CMK (cell line): ENCODE data around the gene ZNF710.
"Not testable (repeated sequence)": the region's sequence is repeated elsewhere in the genome, so short reads cannot be mapped to it uniquely, and the experiment has no call there.

Experiments used
- DNase-seq: peaks from one replicate; pipeline ENCODE4 v3.0.0-alpha.2; 2010; ENCODE audit warnings: low read depth

ZNF710 gene

GRCh38 chr15:90001062-90001682, at the start of gene ZNF710:
Gene ZNF710, plus strand, starts transcription at chr15:90001324. Its CDS starts 65,814 bp downstream, at chr15:90067138.
- no peak for DNase-seq

- DNase-seq, result no peak
These were observed 46.6 kb upstream of the ZNF710 start for GRCh38 chr15:89954541-89954940.

GRCh38 chr15:89955449-89955998, 45.6 kb upstream of the ZNF710 start:
- not testable (repeated sequence) for DNase-seq

DNA sequence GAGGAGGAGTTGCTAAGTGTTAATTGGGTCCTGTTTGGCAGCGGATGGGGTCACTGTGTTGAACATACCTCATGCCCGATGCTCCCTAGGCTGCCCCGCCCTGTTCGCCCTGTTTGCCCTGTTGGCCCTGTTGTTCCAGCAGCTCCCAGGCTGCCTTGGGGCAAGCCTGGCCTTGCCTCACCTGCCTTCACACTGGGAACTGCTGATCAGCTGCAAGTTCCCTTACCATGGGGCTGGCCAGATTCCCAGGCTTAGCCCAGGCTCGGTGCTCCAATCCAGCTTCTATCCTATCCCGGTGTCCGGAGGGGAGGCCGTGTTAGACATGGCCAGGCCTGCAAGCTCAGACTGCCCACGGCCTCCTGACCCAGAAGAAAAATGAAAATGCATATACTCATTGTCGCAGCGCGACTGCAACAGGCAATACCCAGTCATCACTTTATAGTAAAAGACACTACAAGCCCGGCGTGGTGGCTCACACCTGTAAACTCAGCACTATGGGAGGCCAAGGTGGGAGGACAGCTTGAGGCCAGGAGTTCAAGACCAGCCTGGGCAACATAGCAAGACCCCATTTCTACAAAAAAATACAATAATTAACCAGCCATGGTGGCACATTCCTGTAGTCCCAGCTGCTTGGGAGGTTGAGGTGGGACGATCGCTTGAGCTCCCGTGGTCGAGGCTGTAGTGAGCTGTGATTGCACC, 42.9 kb upstream of the ZNF710 start:
- no peak for DNase-seq

DNA sequence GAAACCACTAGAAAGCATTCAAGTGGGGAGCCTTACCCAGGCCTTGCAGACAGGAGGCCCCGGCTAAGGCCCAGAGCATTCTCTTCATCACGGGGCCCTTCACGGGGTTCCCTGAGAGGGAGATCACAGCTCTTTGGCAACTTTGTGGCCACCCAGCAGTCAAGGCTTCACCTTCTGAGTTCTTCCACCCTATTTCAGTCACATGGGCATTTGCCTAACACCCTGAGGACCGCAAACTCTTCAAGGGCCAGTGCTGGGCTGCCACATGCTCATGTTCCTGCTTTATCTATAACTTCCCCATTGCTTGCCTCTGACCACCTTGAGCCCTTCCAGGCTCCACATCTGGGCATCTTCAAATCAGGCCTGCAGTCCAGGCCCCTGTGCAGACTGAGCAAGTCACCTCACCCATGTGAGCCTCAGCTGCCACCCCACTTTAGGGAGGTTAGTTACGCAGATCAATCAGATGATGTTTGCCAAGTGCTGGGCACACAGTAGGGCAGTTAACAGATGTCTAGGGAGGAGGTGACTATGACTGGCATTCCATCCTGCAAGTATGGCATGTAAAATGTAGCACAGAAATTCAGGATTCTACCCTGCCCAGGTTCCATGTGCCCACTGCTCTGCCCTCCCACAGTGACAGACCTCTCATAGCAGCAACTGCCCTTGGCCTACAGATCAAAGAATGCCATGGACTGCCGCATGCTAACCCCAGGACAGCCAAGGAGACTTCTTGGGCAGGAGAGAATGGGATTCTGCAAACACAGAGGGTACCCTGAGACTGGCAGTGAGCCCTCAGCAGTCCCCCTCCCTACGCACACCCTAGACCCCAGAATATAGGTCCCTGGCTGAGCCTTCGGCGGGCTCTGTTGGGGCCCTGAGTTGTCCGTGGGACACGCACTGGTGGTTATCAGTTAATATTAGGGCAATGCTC, 37.6 kb upstream of the ZNF710 start:
- no peak for DNase-seq

DNA sequence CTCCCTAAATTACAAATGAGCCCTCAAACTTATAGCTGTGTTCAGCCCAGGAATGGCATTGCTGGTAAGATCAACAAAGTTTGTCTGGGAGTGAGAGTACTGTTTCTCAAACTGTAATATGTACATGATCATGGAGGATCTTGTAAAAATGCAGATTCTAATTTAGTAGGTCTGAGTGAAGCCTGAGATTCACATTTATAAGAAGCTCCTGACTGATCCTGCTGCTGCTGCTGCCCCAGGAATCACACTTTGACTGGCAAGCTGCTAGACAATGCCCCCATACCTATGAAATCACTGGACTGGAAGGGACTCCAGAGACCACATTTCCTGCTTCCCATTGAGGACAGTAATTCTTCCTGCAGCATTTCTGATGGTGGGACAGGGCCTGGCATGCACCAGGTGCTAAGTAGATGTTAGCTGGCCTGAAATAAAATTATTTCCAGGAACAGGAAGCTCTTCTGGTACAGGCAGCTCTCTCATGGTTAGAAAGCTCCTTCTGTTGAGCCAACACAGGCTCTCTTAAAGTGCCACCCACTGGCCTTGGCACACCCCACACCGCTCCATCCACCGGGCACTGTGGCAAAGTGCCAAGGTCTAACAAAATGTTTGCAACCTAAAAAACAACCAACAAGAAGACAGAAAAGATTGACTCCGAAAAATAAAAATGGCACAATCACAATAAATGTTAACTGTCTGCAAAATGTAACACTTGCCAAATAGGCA, 36.7 kb upstream of the ZNF710 start:
- DNase-seq, result no peak

- no peak for DNase-seq
These were observed 33.2 kb upstream of the ZNF710 start for GRCh38 chr15:89967881-89968280.

DNA sequence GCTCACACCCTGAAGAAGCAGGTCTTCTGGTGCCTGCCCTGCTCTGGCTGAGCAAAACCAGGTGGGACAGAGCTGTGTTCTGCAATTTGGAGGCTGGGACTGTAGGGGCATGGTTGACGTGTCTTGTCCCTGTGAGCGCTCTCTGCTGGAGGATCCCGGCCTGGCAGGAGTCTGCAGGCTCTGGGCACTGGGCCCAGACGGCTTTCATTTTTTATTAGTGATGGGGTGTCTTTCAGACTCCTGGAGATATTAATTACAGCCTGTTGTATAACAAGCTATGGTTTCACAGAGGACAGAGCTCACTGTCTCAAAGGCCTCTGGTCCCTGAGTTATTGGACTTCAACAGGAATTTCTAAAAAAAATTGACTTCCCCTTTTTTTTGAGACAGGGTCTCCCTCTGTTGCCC, 29.5 kb upstream of the ZNF710 start:
- DNase-seq, result no peak

DNA sequence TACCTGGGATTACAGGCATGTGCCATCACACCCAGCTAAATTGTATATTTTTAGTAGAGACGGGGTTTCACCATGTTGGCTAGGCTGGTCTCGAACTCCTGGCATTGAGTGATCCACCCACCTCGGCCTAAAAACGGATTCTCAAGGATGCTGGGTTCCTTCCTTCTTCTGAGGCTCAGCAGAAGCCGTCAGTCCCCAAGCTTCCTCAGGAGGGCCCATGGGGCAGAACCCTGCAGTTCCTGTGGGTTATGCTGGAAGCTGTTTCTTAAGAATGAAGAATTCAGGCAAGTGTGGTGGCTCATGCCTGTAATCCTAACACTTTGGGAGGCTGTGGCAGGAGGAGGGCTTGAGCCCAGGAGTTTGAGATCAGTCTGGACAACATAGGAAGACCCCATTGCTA, 29.0 kb upstream of the ZNF710 start:
- DNase-seq, result no peak

DNA sequence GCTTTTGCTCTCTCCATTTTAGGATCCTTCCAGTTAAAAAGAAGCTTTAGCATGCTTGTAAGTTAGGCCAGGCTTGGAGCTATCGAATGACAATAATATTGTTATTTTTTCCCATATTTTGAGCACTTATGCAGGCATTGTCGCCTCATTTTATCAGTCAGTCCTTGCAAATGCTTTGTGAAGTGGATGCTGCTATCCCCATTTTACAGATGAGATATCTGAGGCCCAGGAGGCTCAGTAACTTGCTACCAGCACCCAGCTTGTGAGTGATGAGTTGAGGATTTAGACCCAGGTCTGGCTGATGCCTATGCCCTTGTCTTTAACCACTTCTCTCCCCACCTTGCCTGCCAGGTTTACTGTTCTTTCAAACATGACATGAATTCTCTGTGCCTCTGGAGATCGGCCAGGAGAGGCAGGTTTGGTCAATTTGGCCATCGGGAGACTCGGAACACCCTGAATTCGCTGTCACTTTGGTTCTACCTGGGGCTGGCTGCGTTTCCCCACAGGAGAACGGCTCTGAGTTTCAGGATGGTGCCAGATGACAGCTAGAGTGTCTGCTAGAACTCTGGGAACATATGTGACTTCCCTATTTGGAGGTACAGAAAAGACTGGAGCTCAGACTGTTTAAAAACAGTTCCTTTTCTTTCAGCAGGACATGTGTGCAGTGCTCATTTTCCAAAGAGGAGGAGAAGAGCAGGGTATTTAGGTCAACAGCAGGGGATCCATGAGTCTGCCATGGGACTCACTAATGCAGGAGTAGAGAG, 25.5 kb upstream of the ZNF710 start:
- DNase-seq, result no peak

DNA sequence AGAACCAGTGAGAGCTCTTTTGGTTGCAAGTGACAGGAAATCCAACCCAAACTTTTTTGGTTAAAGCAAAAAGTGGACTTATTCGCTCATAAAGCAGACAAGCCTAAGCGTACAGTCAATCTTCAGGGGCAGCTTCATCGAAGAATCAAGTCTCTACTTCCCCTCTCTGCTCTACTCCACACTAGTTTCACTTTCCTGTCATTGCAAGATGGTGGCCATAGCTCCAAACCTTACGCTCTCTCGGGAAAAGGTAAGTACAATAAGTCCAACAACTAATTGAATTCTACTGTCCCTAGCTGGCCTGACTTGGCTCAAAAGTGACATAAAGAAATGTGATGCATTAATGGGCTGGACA, 24.9 kb upstream of the ZNF710 start:
- DNase-seq, result no peak

DNA sequence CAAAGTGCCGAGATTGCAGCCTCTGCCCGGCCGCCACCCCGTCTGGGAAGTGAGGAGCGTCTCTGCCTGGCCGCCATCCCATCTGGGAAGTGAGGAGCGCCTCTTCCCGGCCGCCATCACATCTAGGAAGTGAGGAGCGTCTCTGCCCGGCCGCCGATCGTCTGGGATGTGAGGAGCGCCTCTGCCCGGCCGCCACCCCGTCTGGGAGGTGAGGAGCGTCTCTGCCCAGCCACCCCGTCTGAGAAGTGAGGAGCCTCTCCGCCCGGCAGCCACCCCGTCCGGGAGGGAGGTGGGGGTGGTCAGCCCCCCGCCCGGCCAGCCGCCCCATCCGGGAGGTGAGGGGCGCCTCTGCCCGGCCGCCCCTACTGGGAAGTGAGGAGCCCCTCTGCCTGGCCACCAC, 23.3 kb upstream of the ZNF710 start:
- not testable (repeated sequence) for DNase-seq

DNA sequence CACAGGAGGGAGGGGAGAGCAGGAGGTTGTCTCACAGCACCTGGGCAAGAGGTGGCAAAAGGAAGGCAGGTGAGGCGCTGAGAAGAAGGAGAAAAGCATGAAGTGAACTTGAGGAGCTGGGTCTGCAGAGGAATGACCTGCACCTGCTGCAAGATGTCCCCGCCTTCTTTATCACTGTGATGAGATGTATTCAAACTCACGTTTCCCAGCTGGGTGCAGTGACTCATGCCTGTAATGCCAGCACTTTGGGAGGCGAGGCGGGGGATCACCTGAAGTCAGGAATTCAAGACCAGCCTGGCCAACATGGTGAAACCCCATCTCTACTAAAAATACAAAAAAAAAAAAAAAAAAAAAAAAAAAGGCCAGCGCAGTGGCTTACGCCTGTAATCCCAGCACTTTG, 22.2 kb upstream of the ZNF710 start:
- no peak for DNase-seq

DNA sequence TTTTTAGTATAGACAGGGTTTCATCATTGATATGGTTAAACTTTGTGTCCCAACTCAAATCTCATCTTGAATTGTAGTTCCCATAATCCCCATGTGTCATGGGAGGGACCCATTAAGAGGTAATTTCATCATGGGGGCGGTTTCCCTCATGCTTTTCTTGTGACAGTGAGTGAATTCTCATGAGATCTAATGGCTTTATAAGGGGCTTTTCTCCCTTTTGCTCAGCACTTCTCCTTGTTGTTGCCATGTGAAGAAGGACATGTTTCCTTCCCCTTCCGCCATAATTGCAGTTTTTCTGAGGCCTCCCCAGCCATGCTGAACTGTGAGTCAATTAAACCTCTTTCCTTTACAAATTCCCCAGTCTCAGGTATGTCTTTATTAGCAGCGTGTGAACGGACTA, 20.2 kb upstream of the ZNF710 start:
- no peak for DNase-seq

DNA sequence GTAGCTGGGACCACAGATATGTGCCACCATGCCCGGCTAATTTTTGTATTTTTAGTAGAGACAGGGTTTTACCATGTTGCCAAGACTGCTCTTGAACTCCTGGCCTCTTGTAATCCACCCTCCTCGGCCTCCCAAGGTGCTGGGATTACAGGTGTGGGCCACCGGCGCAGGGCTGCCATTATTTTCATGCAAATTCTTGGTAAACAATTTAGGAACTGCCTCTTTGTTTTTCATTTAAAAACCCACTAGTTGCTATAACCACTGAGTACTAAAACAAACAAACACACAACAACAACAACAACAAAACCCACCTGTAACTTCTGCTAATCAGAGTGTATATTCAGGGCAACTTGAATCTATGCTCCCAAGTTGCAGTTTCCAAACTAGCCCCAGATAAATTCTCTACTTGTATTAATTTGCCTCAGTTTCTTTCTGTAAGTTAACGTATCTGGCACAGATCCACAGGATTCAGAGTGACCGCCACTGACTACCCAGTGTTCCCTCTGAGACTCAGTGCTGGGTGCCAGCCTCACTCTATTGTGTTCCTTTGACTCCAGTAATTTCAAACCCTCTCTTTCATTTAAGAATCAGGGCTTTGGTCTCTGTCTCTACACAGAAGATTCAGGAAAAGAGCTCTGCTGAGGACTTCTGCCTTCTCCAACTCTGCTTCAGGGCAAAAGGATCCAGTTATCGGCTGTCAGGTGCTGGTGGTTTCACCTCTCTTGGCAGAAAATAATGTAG, 18.6 kb upstream of the ZNF710 start:
- DNase-seq, result no peak

GRCh38 chr15:89984001-89984400, 17.1 kb upstream of the ZNF710 start:
- DNase-seq, result no peak

DNA sequence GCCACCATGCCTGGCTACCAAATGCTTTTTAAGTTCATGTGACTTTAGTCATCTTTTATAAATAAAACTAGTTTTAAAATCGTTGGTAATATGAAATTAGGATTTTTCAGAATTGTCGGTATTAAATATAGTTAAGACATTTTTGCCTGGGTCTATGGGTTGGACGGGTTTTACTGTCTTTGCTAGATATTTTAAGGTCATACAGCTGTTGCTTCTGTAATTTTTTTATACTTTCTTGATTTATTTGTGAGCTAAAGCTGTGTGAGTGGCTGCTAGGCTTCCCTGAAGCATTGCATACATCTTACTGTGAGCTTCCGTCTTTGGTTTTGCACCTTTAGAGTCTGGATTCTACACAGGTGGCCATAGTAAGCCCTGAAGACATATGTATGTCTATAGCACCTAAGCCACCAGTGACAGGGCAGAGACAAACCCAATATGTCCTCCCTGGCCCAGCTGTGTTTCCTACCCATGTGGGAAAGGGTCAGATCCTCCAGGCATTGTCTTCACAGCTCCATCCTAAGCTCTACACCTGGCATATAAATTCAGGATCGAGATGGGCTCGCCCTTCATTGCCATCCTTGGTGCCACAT, 16.6 kb upstream of the ZNF710 start:
- DNase-seq, result no peak

GRCh38 chr15:89985111-89985510, 16.0 kb upstream of the ZNF710 start:
- no peak for DNase-seq

GRCh38 chr15:89991312-89991711, 9.8 kb upstream of the ZNF710 start:
- no peak for DNase-seq

GRCh38 chr15:89993349-89993748, 7.8 kb upstream of the ZNF710 start:
- DNase-seq, result no peak
